Measurements from ENCODE around the gene RNF5.

Gene RNF5

GRCh38 chr6:32151181-32151862 is 26.9 kb upstream of the RNF5 start:
- DNase-seq = peak; percentile 36

- DNase-seq = peak; percentile 44
Observed at GRCh38 chr6:32151863-32152768, 26.1 kb upstream of the RNF5 start, which contains the start of gene PRRT1. Gene PRRT1 (minus strand): TSS chr6:32151939. CDS start chr6:32151827, 112 bp downstream.

GRCh38 chr6:32152769-32153563 is 25.2 kb upstream of the RNF5 start:
- DNase-seq = peak; percentile 67

- peak; percentile 89 for DNase-seq
Observed at GRCh38 chr6:32153564-32154513, 24.4 kb upstream of the RNF5 start, which contains the start of gene PPT2. Gene PPT2 (plus strand): TSS chr6:32154141. CDS start chr6:32154595, 454 bp downstream.

- peak; percentile 88 for DNase-seq
Observed at GRCh38 chr6:32154514-32155161, 23.6 kb upstream of the RNF5 start.

GRCh38 chr6:32156891-32157290 is 21.3 kb upstream of the RNF5 start:
- no peak for DNase-seq

- DNase-seq = no peak
Observed at GRCh38 chr6:32158052-32158451, 20.2 kb upstream of the RNF5 start.

- DNase-seq = no peak
Observed at GRCh38 chr6:32163559-32164258, 14.5 kb upstream of the RNF5 start.

GRCh38 chr6:32164295-32164694 is 13.9 kb upstream of the RNF5 start, which contains the start of gene EGFL8:
Gene EGFL8 (plus strand): TSS chr6:32164595. CDS start chr6:32166166, 1,571 bp downstream.
- no peak for DNase-seq

- no peak for DNase-seq
Observed at GRCh38 chr6:32166411-32167061, 11.7 kb upstream of the RNF5 start.

GRCh38 chr6:32167154-32167760 is 10.9 kb upstream of the RNF5 start:
- DNase-seq = no peak

- no peak for DNase-seq
Observed at GRCh38 chr6:32167761-32168262, 10.4 kb upstream of the RNF5 start.

GRCh38 chr6:32168350-32168749 is 9.9 kb upstream of the RNF5 start:
- no peak for DNase-seq

GRCh38 chr6:32168807-32169591 is 9.2 kb upstream of the RNF5 start:
- no peak for DNase-seq

- DNase-seq = no peak
Observed at GRCh38 chr6:32170294-32170693, 7.9 kb upstream of the RNF5 start.

GRCh38 chr6:32171234-32171633 is 7.0 kb upstream of the RNF5 start:
- DNase-seq = no peak

- no peak for DNase-seq
Observed at GRCh38 chr6:32173051-32173727, 5.0 kb upstream of the RNF5 start.
